Retinal pigment epithelial cell (primary cell): ENCODE results near the gene PRKN.

Experiments used
- DNase-seq: peaks from one replicate; pipeline ENCODE4 v3.0.0-alpha.2; 2010; ENCODE audit warnings: low read depth
- H3K4me3 ChIP-seq: 2 replicates; pipeline ENCODE4 v1.5.1; 2011; ENCODE audit warnings: mild to moderate bottlenecking, low read length, control low read depth, moderate library complexity
- CTCF ChIP-seq: conservative IDR thresholded peaks from 2 replicates; pipeline ENCODE4 v1.5.1; 2011; ENCODE audit warnings: low read depth, low read length, control low read depth, inconsistent platforms

Gene PRKN

DNA sequence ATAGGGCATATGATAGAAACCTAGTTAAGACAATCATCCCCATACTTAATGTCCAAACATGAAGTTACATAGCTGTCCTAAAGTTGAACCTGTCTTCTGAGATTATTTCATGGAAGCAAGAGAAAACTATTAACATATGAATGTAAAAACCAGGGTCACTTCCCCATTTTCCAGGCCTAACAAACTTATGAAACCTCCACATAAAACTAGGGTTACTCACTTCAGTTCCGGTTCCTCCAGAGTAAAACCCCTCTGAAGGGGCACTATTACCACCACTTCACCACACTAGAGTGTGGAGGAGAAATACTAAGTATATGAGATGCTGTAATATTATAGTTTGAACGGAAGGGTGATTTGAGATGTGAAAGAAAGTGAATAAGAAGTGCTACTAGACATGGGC, 14.9 kb downstream of the PRKN start:
- H3K4me3 ChIP-seq = no peak overlapping the region
- no peak for DNase-seq
- no peak for TF ChIP-seq CTCF

DNA sequence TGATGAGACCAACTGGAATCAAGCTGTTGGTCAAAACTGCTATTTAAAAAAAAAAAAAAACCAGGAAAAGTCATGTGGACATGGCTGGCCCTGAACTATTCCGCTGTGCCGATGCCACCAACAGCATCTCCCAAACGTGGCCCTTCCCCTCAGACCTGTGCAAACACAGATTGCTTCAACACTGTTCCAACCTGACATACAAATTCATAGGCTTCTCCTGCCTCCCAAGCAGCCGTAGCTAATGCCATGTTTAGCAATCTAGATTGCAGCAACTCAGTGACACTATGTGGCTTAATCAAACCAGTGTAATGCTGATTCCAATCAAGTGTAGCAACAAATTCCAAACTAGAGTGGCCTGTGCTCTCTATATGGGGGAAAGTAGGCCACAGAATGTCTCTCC, 16.2 kb downstream of the PRKN start:
- no peak for TF ChIP-seq CTCF
- no peak for DNase-seq
- H3K4me3 ChIP-seq = no peak overlapping the region

GRCh38 chr6:162710936-162711335, 16.6 kb downstream of the PRKN start:
- TF ChIP-seq CTCF = no peak
- no peak for DNase-seq
- no peak overlapping the region for H3K4me3 ChIP-seq

- no peak overlapping the region for H3K4me3 ChIP-seq
- DNase-seq = no peak
- TF ChIP-seq CTCF = no peak
Measured at GRCh38 chr6:162710419-162710818, 17.1 kb downstream of the PRKN start.

DNA sequence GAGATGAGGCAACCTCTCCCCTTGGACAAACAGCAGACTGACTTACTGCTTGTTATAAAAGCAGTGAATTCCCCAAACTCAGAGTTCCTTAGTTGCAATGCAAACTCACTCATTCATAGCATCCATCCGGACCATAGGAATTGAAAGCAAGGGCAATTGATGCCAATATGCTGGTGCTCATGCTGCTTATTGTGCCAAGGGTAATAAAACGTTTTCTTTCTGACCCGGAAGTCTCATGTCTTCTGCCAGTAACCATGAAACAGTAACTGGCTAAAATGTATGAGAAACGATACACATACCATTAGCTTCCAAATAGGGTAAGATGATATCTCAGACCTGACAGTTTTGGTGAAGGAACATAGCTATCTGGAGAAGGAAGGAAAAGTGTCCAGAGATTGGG, 18.1 kb downstream of the PRKN start:
- H3K4me3 ChIP-seq = no peak overlapping the region
- no peak for DNase-seq
- TF ChIP-seq CTCF = no peak

DNA sequence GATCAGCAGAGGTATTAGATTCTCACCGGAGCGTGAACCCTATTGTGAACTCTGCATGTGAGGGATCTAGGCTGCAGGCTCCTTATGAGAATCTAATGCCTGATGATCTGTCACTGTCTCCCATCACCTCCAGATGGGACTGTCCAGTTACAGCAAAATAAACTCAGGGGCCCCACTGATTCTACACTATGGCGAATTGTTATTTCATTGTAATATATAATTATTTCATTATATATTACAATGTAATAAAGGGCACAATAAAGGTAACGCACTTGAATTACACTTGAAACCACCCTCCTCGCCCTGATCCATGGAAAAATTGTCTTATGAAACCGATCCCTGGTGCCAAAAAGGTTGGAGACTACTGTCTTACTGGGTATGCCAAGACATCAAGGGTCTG, 18.6 kb downstream of the PRKN start:
- DNase-seq = no peak
- no peak for TF ChIP-seq CTCF
- no peak overlapping the region for H3K4me3 ChIP-seq

DNA sequence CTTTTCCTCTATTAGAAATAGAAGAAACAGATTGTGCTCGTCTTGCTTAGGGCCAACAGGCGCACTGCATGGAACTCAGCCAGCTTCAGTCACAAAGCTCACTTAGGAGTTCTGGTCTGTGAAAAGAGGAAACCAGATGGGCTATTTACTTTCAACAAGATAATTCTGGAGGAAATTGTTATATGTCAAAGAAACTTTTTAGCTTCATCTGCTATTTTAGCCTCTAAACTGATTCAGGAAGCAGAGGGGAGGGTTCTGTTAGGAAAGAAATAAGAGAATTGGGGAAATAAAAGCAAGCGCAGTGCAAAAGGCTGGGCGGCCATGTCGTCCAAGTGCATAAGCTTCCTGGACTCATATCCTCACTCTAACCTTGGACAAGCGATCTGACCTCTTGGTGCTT, 21.3 kb downstream of the PRKN start:
- no peak overlapping the region for H3K4me3 ChIP-seq
- no peak for DNase-seq
- TF ChIP-seq CTCF = no peak
